ENCODE results near the gene KIF23.

KIF23 gene

DNA sequence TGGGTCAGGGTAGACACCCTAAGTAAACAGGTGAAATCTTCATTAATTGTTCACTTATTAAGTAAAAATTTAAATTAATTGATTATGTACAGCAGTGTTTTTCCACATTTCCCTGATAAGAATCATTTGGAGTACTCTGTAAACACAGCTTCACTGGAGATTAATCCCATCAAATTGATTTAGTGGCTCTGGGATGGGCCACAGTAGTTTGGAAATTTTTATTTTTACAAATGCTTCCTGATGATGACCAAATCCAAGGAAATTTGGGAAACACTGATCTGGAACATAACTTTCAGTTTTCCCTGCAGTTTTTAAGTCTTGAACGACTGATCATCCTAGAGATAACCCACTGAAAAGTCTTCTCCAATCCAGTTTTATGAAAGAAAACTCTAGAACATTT lies 19.7 kb downstream of the KIF23 start:
- no peak for TF ChIP-seq EZH2phosphoT487 (conservative IDR thresholded peaks at IDR 0.05; ENCODE audit: low read length)
- TF ChIP-seq, protein P1, sequence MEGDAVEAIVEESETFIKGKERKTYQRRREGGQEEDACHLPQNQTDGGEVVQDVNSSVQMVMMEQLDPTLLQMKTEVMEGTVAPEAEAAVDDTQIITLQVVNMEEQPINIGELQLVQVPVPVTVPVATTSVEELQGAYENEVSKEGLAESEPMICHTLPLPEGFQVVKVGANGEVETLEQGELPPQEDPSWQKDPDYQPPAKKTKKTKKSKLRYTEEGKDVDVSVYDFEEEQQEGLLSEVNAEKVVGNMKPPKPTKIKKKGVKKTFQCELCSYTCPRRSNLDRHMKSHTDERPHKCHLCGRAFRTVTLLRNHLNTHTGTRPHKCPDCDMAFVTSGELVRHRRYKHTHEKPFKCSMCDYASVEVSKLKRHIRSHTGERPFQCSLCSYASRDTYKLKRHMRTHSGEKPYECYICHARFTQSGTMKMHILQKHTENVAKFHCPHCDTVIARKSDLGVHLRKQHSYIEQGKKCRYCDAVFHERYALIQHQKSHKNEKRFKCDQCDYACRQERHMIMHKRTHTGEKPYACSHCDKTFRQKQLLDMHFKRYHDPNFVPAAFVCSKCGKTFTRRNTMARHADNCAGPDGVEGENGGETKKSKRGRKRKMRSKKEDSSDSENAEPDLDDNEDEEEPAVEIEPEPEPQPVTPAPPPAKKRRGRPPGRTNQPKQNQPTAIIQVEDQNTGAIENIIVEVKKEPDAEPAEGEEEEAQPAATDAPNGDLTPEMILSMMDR (IDR thresholded peaks at IDR 0.05; ENCODE audit: insufficient read depth, low read length, poor library complexity, severe bottlenecking): no peak
- no peak overlapping the region for H3K9ac ChIP-seq (ENCODE audit: low read length)
- no peaks in the 10 kb centered on the region for H3K9me2 ChIP-seq (replicated peaks; ENCODE audit: insufficient read depth, low read length)
- no peaks in the 10 kb centered on the region for H4K20me1 ChIP-seq (ENCODE audit: low read depth, low read length)
- H2AFZ ChIP-seq (ENCODE audit: low read depth, low read length, severe bottlenecking): no peak overlapping the region
- H3K79me2 ChIP-seq (ENCODE audit: insufficient read depth, low read length): no peaks in the 10 kb centered on the region
- H3K4me3 ChIP-seq (ENCODE audit: insufficient read depth, low read length, poor library complexity, severe bottlenecking): no peak overlapping the region
- H3K27ac ChIP-seq (ENCODE audit: low read depth, low read length): no peak overlapping the region
- no peaks in the 10 kb centered on the region for H3K27me3 ChIP-seq (ENCODE audit: low read length)
- H3K4me2 ChIP-seq (ENCODE audit: low read depth, low read length, poor library complexity, severe bottlenecking): no peak overlapping the region
- H3K36me3 ChIP-seq (ENCODE audit: low read length): peaks cover 54% of the 10 kb centered on the region; the same call in 1 of the 2 replicates
- no peaks in the 10 kb centered on the region for H3F3A ChIP-seq (ENCODE audit: insufficient read depth)
- no peaks in the 10 kb centered on the region for H3K9me3 ChIP-seq (ENCODE audit: insufficient read depth, low read length)

DNA sequence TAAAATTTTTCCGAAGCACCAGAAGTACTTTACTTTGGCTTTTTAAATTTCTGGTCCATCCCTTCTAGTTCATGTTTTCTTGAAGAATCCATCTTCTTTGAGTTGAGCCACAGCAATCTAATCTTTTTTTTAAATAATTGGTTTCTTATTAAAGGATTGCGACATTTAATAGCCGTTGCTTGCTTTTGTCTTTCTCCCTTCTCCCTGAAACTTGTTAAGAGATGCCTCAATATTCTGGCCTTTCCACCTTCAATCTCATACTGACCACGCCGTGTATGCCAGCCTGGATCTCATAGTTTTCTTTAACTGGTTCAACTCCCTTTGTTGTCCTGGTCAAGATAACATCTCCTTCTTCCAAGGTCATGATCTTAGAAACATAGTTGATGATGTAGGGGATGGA lies 20.1 kb downstream of the KIF23 start:
- Histone ChIP-seq H3K79me2 (ENCODE audit: insufficient read depth, low read length) (no peaks in the 10 kb centered on the region), H3F3A (ENCODE audit: insufficient read depth) (0 out of 2 replicates have a peak, but pooled peaks cover 3% of the 10 kb centered on the region), H3K9ac (ENCODE audit: low read length) (no peak overlapping the region), H3K4me3 (ENCODE audit: insufficient read depth, low read length, poor library complexity, severe bottlenecking) (no peak overlapping the region), H2AFZ (ENCODE audit: low read depth, low read length, severe bottlenecking) (no peak overlapping the region), H3K27me3 (ENCODE audit: low read length) (no peaks in the 10 kb centered on the region), H3K9me3 (ENCODE audit: insufficient read depth, low read length) (no peaks in the 10 kb centered on the region), H4K20me1 (ENCODE audit: low read depth, low read length) (no peaks in the 10 kb centered on the region), H3K36me3 (ENCODE audit: low read length) (peaks cover 54% of the 10 kb centered on the region; the same call in 1 of the 2 replicates), H3K27ac (ENCODE audit: low read depth, low read length) (no peak overlapping the region), H3K4me2 (ENCODE audit: low read depth, low read length, poor library complexity, severe bottlenecking) (no peak overlapping the region), H3K9me2 (replicated peaks; ENCODE audit: insufficient read depth, low read length) (no peaks in the 10 kb centered on the region)
- no peak for TF ChIP-seq EZH2phosphoT487 (conservative IDR thresholded peaks at IDR 0.05; ENCODE audit: low read length)
- TF ChIP-seq, protein P1 (IDR thresholded peaks at IDR 0.05; ENCODE audit: insufficient read depth, low read length, poor library complexity, severe bottlenecking): no peak

DNA sequence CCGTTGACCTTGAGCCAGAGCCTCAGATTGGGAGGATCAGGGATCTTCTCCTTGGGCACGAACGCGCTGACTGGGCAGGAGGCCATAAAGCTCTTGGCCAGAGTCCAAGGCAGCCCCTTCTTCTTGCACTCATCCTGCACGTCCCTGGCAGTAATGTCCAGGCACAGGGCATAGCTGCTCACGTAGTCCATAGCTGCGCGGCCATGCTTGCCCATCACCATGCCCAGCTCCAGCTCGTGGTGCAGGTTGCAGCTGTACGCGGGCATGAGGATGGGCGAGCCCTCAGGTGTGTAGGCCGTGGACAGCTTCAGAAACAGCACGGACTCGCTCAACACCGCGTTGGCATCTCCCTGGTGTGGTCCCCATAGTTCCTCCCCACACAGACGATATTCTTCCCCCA lies 20.5 kb downstream of the KIF23 start:
- Histone ChIP-seq H3K4me2 (ENCODE audit: low read depth, low read length, poor library complexity, severe bottlenecking) (no peak overlapping the region), H3K4me3 (ENCODE audit: insufficient read depth, low read length, poor library complexity, severe bottlenecking) (no peak overlapping the region), H3F3A (ENCODE audit: insufficient read depth) (0 out of 2 replicates have a peak, but pooled peaks cover 5% of the 10 kb centered on the region), H3K27me3 (ENCODE audit: low read length) (no peaks in the 10 kb centered on the region), H3K9me2 (replicated peaks; ENCODE audit: insufficient read depth, low read length) (no peaks in the 10 kb centered on the region), H3K9ac (ENCODE audit: low read length) (no peak overlapping the region), H3K27ac (ENCODE audit: low read depth, low read length) (no peak overlapping the region), H3K36me3 (ENCODE audit: low read length) (peaks cover 56% of the 10 kb centered on the region), H3K79me2 (ENCODE audit: insufficient read depth, low read length) (no peaks in the 10 kb centered on the region), H3K9me3 (ENCODE audit: insufficient read depth, low read length) (no peaks in the 10 kb centered on the region), H4K20me1 (ENCODE audit: low read depth, low read length) (no peaks in the 10 kb centered on the region), H2AFZ (ENCODE audit: low read depth, low read length, severe bottlenecking) (no peak overlapping the region)
- no peak for TF ChIP-seq EZH2phosphoT487 (conservative IDR thresholded peaks at IDR 0.05; ENCODE audit: low read length)
- TF ChIP-seq, protein P1 (IDR thresholded peaks at IDR 0.05; ENCODE audit: insufficient read depth, low read length, poor library complexity, severe bottlenecking): no peak

All from SU-DHL-6 (cell line).